Trophoblast cell (in vitro differentiated cells and primary cell): ENCODE results near the gene DCX. TPM values are rescaled to one million over a fixed set of nuclear protein-coding genes. Genes with fewer than 3 reads are reported as not detected.

Experiments
- DNase-seq, 2 donors: peaks; one replicate each; pipeline ENCODE4 v3.0.0-alpha.2; 2016
- H2AFZ ChIP-seq: 2 replicates; pipeline ENCODE4 v1.6.1; 2013; ENCODE audit warnings: low read length, moderate library complexity, mild to moderate bottlenecking; ENCODE audit not compliant: insufficient read depth, poor library complexity
- H2AK5ac ChIP-seq: 2 replicates; pipeline ENCODE4 v1.6.1; 2013; ENCODE audit warnings: mild to moderate bottlenecking, low read length
- H2BK120ac ChIP-seq: 2 replicates; pipeline ENCODE4 v1.6.1; 2013; ENCODE audit warnings: low read length, mild to moderate bottlenecking, moderate library complexity; ENCODE audit not compliant: insufficient read depth, poor library complexity
- H2BK12ac ChIP-seq: 2 replicates; pipeline ENCODE4 v1.6.1; 2013; ENCODE audit warnings: mild to moderate bottlenecking, low read length, moderate library complexity
- H2BK5ac ChIP-seq: 2 replicates; pipeline ENCODE4 v1.6.1; 2013; ENCODE audit warnings: low read length, low read depth, moderate library complexity, mild to moderate bottlenecking; ENCODE audit not compliant: poor library complexity
- H3K14ac ChIP-seq: 2 replicates; pipeline ENCODE4 v1.6.1; 2013; ENCODE audit warnings: mild to moderate bottlenecking, low read length
- H3K18ac ChIP-seq: 2 replicates; pipeline ENCODE4 v1.6.1; 2013; ENCODE audit warnings: mild to moderate bottlenecking, low read length
- H3K23ac ChIP-seq: 2 replicates; pipeline ENCODE4 v1.6.1; 2013; ENCODE audit warnings: low read length
- H3K27ac ChIP-seq: 2 replicates; pipeline ENCODE4 v1.5.1; 2013; ENCODE audit warnings: low read depth, mild to moderate bottlenecking, inconsistent platforms, low read length, moderate library complexity
- H3K27me3 ChIP-seq: 2 replicates; pipeline ENCODE4 v1.6.1; 2013; ENCODE audit warnings: inconsistent platforms, mild to moderate bottlenecking, low read length, moderate library complexity; ENCODE audit not compliant: insufficient read depth
- H3K36me3 ChIP-seq, 2 experiments: 1 replicate in 1 of 2; 2 replicates in 1 of 2; pipeline ENCODE4 v1.6.1; 2013; ENCODE audit warnings: low read length in 2 of 2, mild to moderate bottlenecking in 2 of 2, moderate library complexity in 1 of 2; ENCODE audit not compliant: insufficient read depth in 2 of 2, control insufficient read depth in 1 of 2
- H3K4ac ChIP-seq: 2 replicates; pipeline ENCODE4 v1.6.1; 2013; ENCODE audit warnings: low read depth, mild to moderate bottlenecking, low read length, moderate library complexity
- H3K4me1 ChIP-seq, 2 experiments: 1 replicate in 1 of 2; 2 replicates in 1 of 2; pipeline ENCODE4 v1.6.1; 2013; ENCODE audit warnings: low read length in 2 of 2, mild to moderate bottlenecking in 2 of 2, moderate library complexity in 1 of 2; ENCODE audit not compliant: insufficient read depth in 2 of 2, control insufficient read depth in 1 of 2
- H3K4me2 ChIP-seq: 2 replicates; pipeline ENCODE4 v1.6.1; 2013; ENCODE audit warnings: inconsistent platforms, mild to moderate bottlenecking, low read length, moderate library complexity
- H3K4me3 ChIP-seq: 2 replicates; pipeline ENCODE4 v1.5.1; 2013; ENCODE audit warnings: mild to moderate bottlenecking, low read depth, low read length, inconsistent platforms
- H3K79me1 ChIP-seq: one replicate; pipeline ENCODE4 v1.6.1; 2013; ENCODE audit warnings: low read length
- H3K79me2 ChIP-seq: 2 replicates; pipeline ENCODE4 v1.6.1; 2013; ENCODE audit warnings: low read length, mild to moderate bottlenecking; ENCODE audit not compliant: control insufficient read depth, insufficient read depth, poor library complexity
- H3K9ac ChIP-seq: 2 replicates; pipeline ENCODE4 v1.6.1; 2013; ENCODE audit warnings: mild to moderate bottlenecking, low read length
- H3K9me3 ChIP-seq: 2 replicates; pipeline ENCODE4 v1.6.1; 2013; ENCODE audit warnings: low read depth, mild to moderate bottlenecking, control low read depth, inconsistent platforms, low read length; ENCODE audit not compliant: insufficient read depth
- H4K12ac ChIP-seq: 2 replicates; pipeline ENCODE4 v1.6.1; 2013; ENCODE audit warnings: low read depth, mild to moderate bottlenecking, low read length, moderate library complexity
- H4K8ac ChIP-seq: 2 replicates; pipeline ENCODE4 v1.6.1; 2013; ENCODE audit warnings: low read depth, mild to moderate bottlenecking, low read length, moderate library complexity
- H4K91ac ChIP-seq: one replicate; pipeline ENCODE4 v1.6.1; 2013; ENCODE audit warnings: low read depth, mild to moderate bottlenecking, low read length, moderate library complexity
- WGBS: extraction: QIAGEN DNeasy Blood & Tissue Kit; methylation state at CpG from one replicate; pipeline ENCODE4 v1.1.7; 2013; ENCODE audit warnings: missing lambda C conversion rate; ENCODE audit not compliant: insufficient read length, insufficient coverage; ENCODE audit errors: extremely low coverage; 5-methylcytosine and 5-hydroxymethylcytosine counted together
- polyA plus RNA-seq: library from polyadenylated mRNA; stranded (reverse); fragments of 200-250 nt; gene quantifications from 2 replicates; pipeline ENCODE4 v1.2.3, GENCODE V29; 2013

The DCX gene
- 0.29 and 0.31 TPM in 2 replicates for polyA plus RNA-seq

GRCh38 chrX:111411983-111412382 is at the start of gene DCX:
TSS of gene DCX (minus strand) at chrX:111412192. CDS start at chrX:111410398, 1,794 bp downstream.
- no peak within 1 kb of the TSS for H2AK5ac ChIP-seq
- no peak within 1 kb of the TSS for H3K18ac ChIP-seq
- H2BK120ac ChIP-seq, result no peak within 1 kb of the TSS
- no peaks in the 10 kb centered on the region for H3K27me3 ChIP-seq
- no peaks in the 10 kb centered on the region for H3K9me3 ChIP-seq
- no peak within 1 kb of the TSS for H4K91ac ChIP-seq
- H3K4me2 ChIP-seq, result peak within 1 kb of the TSS; percentile 34
- H3K4me3 ChIP-seq, result no peak within 1 kb of the TSS
- H2BK5ac ChIP-seq, result no peak within 1 kb of the TSS
- H2BK12ac ChIP-seq, result no peak within 1 kb of the TSS
- DNase-seq, result no peak
- no peaks in the 10 kb centered on the region for H3K4me1 ChIP-seq
- H3K79me1 ChIP-seq, result no peaks in the 10 kb centered on the region
- H3K14ac ChIP-seq, result no peak within 1 kb of the TSS
- no peak within 1 kb of the TSS for H2AFZ ChIP-seq
- H3K36me3 ChIP-seq, result no peaks in the 10 kb centered on the region
- H3K4ac ChIP-seq, result no peak within 1 kb of the TSS
- WGBS, result no CpG with 5 or more reads among the region's 3 CpGs
- H4K8ac ChIP-seq, result no peak within 1 kb of the TSS
- no peak within 1 kb of the TSS for H3K23ac ChIP-seq
- no peaks in the 10 kb centered on the region for H3K79me2 ChIP-seq
- no peak within 1 kb of the TSS for H3K27ac ChIP-seq
- H3K9ac ChIP-seq, result no peak within 1 kb of the TSS
- no peak within 1 kb of the TSS for H4K12ac ChIP-seq

- Histone ChIP-seq H3K9me3 (no peaks in the 10 kb centered on the region), H3K4ac (no peak overlapping the region), H4K91ac (no peak overlapping the region), H4K8ac (no peak overlapping the region), H3K4me1 (no peaks in the 10 kb centered on the region), H3K4me2 (no peak overlapping the region), H3K27ac (no peak overlapping the region), H3K23ac (no peak overlapping the region), H3K79me2 (no peaks in the 10 kb centered on the region), H3K79me1 (no peaks in the 10 kb centered on the region), H2BK12ac (no peak overlapping the region), H3K18ac (no peak overlapping the region), H3K9ac (no peak overlapping the region), H4K12ac (no peak overlapping the region), H2BK120ac (no peak overlapping the region), H3K36me3 (no peaks in the 10 kb centered on the region), H2AK5ac (no peak overlapping the region), H3K14ac (no peak overlapping the region), H3K27me3 (no peaks in the 10 kb centered on the region), H3K4me3 (no peak overlapping the region), H2BK5ac (no peak overlapping the region), H2AFZ (no peak overlapping the region)
- DNase-seq, result no peak
Measured at GRCh38 chrX:111460607-111461006, 48.6 kb upstream of the DCX start.

GRCh38 chrX:111447298-111447697 is 35.3 kb upstream of the DCX start:
- no peaks in the 10 kb centered on the region for H3K27me3 ChIP-seq
- H3K4me1 ChIP-seq, result peaks cover 0 to 2% of the 10 kb centered on the region in 2 experiments
- no peak overlapping the region for H3K18ac ChIP-seq
- no peak overlapping the region for H3K4me2 ChIP-seq
- no peak overlapping the region for H3K14ac ChIP-seq
- H4K8ac ChIP-seq, result no peak overlapping the region
- no peak overlapping the region for H2BK5ac ChIP-seq
- H3K79me1 ChIP-seq, result no peaks in the 10 kb centered on the region
- H3K79me2 ChIP-seq, result no peaks in the 10 kb centered on the region
- no peak overlapping the region for H3K27ac ChIP-seq
- H4K12ac ChIP-seq, result no peak overlapping the region
- H2AFZ ChIP-seq, result no peak overlapping the region
- no peak overlapping the region for H3K23ac ChIP-seq
- no peak overlapping the region for H3K4me3 ChIP-seq
- no peak overlapping the region for H2BK12ac ChIP-seq
- no peak overlapping the region for H2AK5ac ChIP-seq
- H3K9me3 ChIP-seq, result no peaks in the 10 kb centered on the region
- H3K36me3 ChIP-seq, result no peaks in the 10 kb centered on the region
- H4K91ac ChIP-seq, result no peak overlapping the region
- no peak overlapping the region for H2BK120ac ChIP-seq
- peak in 1 of 2 donors; percentile 29 for DNase-seq
- H3K9ac ChIP-seq, result no peak overlapping the region
- no CpG with 5 or more reads among the region's 3 CpGs for WGBS
- no peak overlapping the region for H3K4ac ChIP-seq

- no peak overlapping the region for H2BK5ac ChIP-seq
- no CpG with 5 or more reads among the region's 3 CpGs for WGBS
- no peak overlapping the region for H4K8ac ChIP-seq
- H2BK12ac ChIP-seq, result no peak overlapping the region
- H3K79me1 ChIP-seq, result no peaks in the 10 kb centered on the region
- H3K27me3 ChIP-seq, result no peaks in the 10 kb centered on the region
- DNase-seq, result peak in 1 of 2 donors; percentile 77
- no peak overlapping the region for H3K27ac ChIP-seq
- no peak overlapping the region for H4K91ac ChIP-seq
- no peak overlapping the region for H3K4me3 ChIP-seq
- H2AK5ac ChIP-seq, result no peak overlapping the region
- no peak overlapping the region for H3K14ac ChIP-seq
- H3K23ac ChIP-seq, result no peak overlapping the region
- H3K36me3 ChIP-seq, result no peaks in the 10 kb centered on the region
- H3K4ac ChIP-seq, result no peak overlapping the region
- no peak overlapping the region for H3K18ac ChIP-seq
- H3K4me1 ChIP-seq, result peaks cover 0 to 2% of the 10 kb centered on the region in 2 experiments
- H4K12ac ChIP-seq, result no peak overlapping the region
- H3K79me2 ChIP-seq, result no peaks in the 10 kb centered on the region
- H3K4me2 ChIP-seq, result no peak overlapping the region
- no peak overlapping the region for H3K9ac ChIP-seq
- no peaks in the 10 kb centered on the region for H3K9me3 ChIP-seq
- no peak overlapping the region for H2AFZ ChIP-seq
- no peak overlapping the region for H2BK120ac ChIP-seq
Measured at GRCh38 chrX:111445485-111445884, 33.5 kb upstream of the DCX start.
